Sigmoid colon (tissue), 7 donors: ENCODE measurements around the gene IL10RA. TPM values are rescaled to one million over a fixed set of nuclear protein-coding genes. Genes with fewer than 3 reads are reported as not detected.

Experiments used
- DNase-seq: peaks from one replicate; pipeline ENCODE4 v3.0.0-alpha.2; 2019
- H3K27ac ChIP-seq, 4 donors: fragments of 200-600 bp; sonication (generic); one replicate each; pipeline ENCODE4 v1.5.1; 2016 to 2019; ENCODE audit warnings: mild to moderate bottlenecking in 1 of 4
- H3K27me3 ChIP-seq, 3 donors: fragments of 200-600 bp; sonication (generic); one replicate each; pipeline ENCODE4 v1.5.1; 2019; ENCODE audit warnings: mild to moderate bottlenecking in 1 of 3
- H3K36me3 ChIP-seq, 4 donors: fragments of 200-600 bp; sonication (generic); one replicate each; pipeline ENCODE4 v1.5.1; 2016 to 2019
- H3K4me1 ChIP-seq, 4 donors: fragments of 200-600 bp; sonication (generic); one replicate each; pipeline ENCODE4 v1.5.1; 2017 to 2019
- H3K4me3 ChIP-seq, 4 donors: fragments of 200-600 bp; sonication (generic); one replicate each; pipeline ENCODE4 v1.5.1; 2017 to 2019; ENCODE audit warnings: mild to moderate bottlenecking in 2 of 4, moderate library complexity in 1 of 4
- H3K9me3 ChIP-seq, 4 donors: fragments of 200-600 bp in 3 of 4; sonication (generic) in 3 of 4; one replicate each; pipeline versions ENCODE4 v1.5.1 to v1.6.1; 2013 to 2019
- CTCF ChIP-seq, 4 experiments: fragments of 450-650 bp in 3 of 4; fragments of 200-600 bp in 1 of 4; IDR thresholded peaks; one replicate each; pipeline ENCODE4 v1.5.1; 2016 to 2019; ENCODE audit warnings: antibody characterized with exemption in 4 of 4, mild to moderate bottlenecking in 3 of 4, moderate library complexity in 2 of 4
- EP300 ChIP-seq, 4 donors: sonication (generic); formaldehyde crosslinking; IDR thresholded peaks; one replicate each; pipeline ENCODE4 v1.6.1; 2017; ENCODE audit warnings: antibody characterized with exemption in 4 of 4
- POLR2A ChIP-seq, 2 donors: fragments of 450-650 bp; IDR thresholded peaks; one replicate each; pipeline ENCODE4 v1.6.1; 2016; ENCODE audit warnings: antibody characterized with exemption in 2 of 2, mild to moderate bottlenecking in 2 of 2, moderate library complexity in 2 of 2
- POLR2AphosphoS5 ChIP-seq, 4 donors: sonication (generic); formaldehyde crosslinking; IDR thresholded peaks; one replicate each; pipeline ENCODE4 v1.6.1; 2017; ENCODE audit warnings: antibody characterized with exemption in 4 of 4
- WGBS, 2 donors: extraction: QIAGEN DNeasy Blood & Tissue Kit; methylation state at CpG; one replicate each; pipeline ENCODE4 v1.1.7; 2013; 5-methylcytosine and 5-hydroxymethylcytosine counted together
- intact Hi-C: fragments of 100-400 bp; cut with DNase I; formaldehyde crosslinking; loops from one replicate; pipeline ENCODE4 v1.15.1; 2023
- polyA plus RNA-seq, 3 donors: library from polyadenylated mRNA; stranded (reverse); fragments of 200-250 nt; gene quantifications; one replicate each; pipeline ENCODE4 v1.2.3, GENCODE V29; 2013
- total RNA-seq, 4 donors: library from RNA; depleted of rRNA; stranded (reverse); fragments of >200 nt; gene quantifications; one replicate each; pipeline ENCODE4 v1.1.0, GENCODE V29; 2016
- donor health status: healthy with polysubstance abuse.
- donor health status: Bipolar disorder and iron deficiency.
- donor health status: healthy.

Gene IL10RA
- total and polyA plus RNA-seq, 7 donors, result 4.2 to 29.6 (median 14.8) TPM

GRCh38 chr11:118046964-118047700 is 60.9 kb downstream of the IL10RA start:
- H3K4me3 ChIP-seq, result no peak overlapping the region
- no peaks in the 10 kb centered on the region for H3K36me3 ChIP-seq
- 73 to 76% methylated on average over 8 of the region's 8 CpGs for WGBS, 2 donors
- no peak overlapping the region for H3K27ac ChIP-seq
- DNase-seq, result no peak
- no peaks in the 10 kb centered on the region for H3K9me3 ChIP-seq
- no peaks in the 10 kb centered on the region for H3K27me3 ChIP-seq
- intact Hi-C loops, result no loop called here
- no peak for TF ChIP-seq POLR2AphosphoS5 (IDR thresholded peaks at IDR 0.05)
- no peak for TF ChIP-seq CTCF (IDR thresholded peaks at IDR 0.05)
- no peak for TF ChIP-seq POLR2A (IDR thresholded peaks at IDR 0.05)
- TF ChIP-seq EP300 (IDR thresholded peaks at IDR 0.05), result no peak
- H3K4me1 ChIP-seq, result no peaks in the 10 kb centered on the region

- WGBS, 2 donors, result 88 to 92% methylated on average over 4 of the region's 4 CpGs
- Histone ChIP-seq H3K36me3 (no peaks in the 10 kb centered on the region), H3K27me3 (no peaks in the 10 kb centered on the region), H3K4me1 (no peaks in the 10 kb centered on the region), H3K9me3 (no peaks in the 10 kb centered on the region), H3K27ac (no peak overlapping the region), H3K4me3 (no peak overlapping the region)
- TF ChIP-seq POLR2A (IDR thresholded peaks at IDR 0.05) (no peak), CTCF (IDR thresholded peaks at IDR 0.05) (no peak), POLR2AphosphoS5 (IDR thresholded peaks at IDR 0.05) (no peak), EP300 (IDR thresholded peaks at IDR 0.05) (no peak)
- no peak for DNase-seq
- intact Hi-C loops, result no loop called here
Observed at GRCh38 chr11:118047749-118048148, 61.6 kb downstream of the IL10RA start.

- H3K4me3 ChIP-seq, result no peak overlapping the region
- WGBS, 2 donors, result 79 to 81% methylated on average over 11 of the region's 11 CpGs
- intact Hi-C loops, result no loop called here
- no peaks in the 10 kb centered on the region for H3K27me3 ChIP-seq
- no peaks in the 10 kb centered on the region for H3K36me3 ChIP-seq
- DNase-seq, result no peak
- H3K9me3 ChIP-seq, result no peaks in the 10 kb centered on the region
- TF ChIP-seq CTCF (IDR thresholded peaks at IDR 0.05) (no peak), POLR2A (IDR thresholded peaks at IDR 0.05) (no peak), POLR2AphosphoS5 (IDR thresholded peaks at IDR 0.05) (no peak), EP300 (IDR thresholded peaks at IDR 0.05) (no peak)
- H3K27ac ChIP-seq, result no peak overlapping the region
- no peaks in the 10 kb centered on the region for H3K4me1 ChIP-seq
Observed at GRCh38 chr11:118048472-118049370, 62.5 kb downstream of the IL10RA start.

- Histone ChIP-seq H3K4me1 (no peaks in the 10 kb centered on the region), H3K36me3 (no peaks in the 10 kb centered on the region), H3K27ac (no peak overlapping the region), H3K9me3 (no peaks in the 10 kb centered on the region), H3K4me3 (no peak overlapping the region), H3K27me3 (no peaks in the 10 kb centered on the region)
- 95 to 98% methylated on average over 6 of the region's 6 CpGs for WGBS, 2 donors
- DNase-seq, result no peak
- intact Hi-C loops, result loop anchor here (5.0 kb wide), 2 partner anchors 102 to 622 kb away; no protein-coding TSS in a partner anchor
- TF ChIP-seq EP300 (IDR thresholded peaks at IDR 0.05), result no peak
- no peak for TF ChIP-seq POLR2A (IDR thresholded peaks at IDR 0.05)
- TF ChIP-seq CTCF (IDR thresholded peaks at IDR 0.05), result no peak
- no peak for TF ChIP-seq POLR2AphosphoS5 (IDR thresholded peaks at IDR 0.05)
Observed at GRCh38 chr11:118049771-118050170, 63.6 kb downstream of the IL10RA start.
